Measurements from ENCODE around the gene TYROBP.
"Not testable (repeated sequence)": the region's sequence is repeated elsewhere in the genome, so short reads cannot be mapped to it uniquely, and the experiment has no call there.

Gene TYROBP

DNA sequence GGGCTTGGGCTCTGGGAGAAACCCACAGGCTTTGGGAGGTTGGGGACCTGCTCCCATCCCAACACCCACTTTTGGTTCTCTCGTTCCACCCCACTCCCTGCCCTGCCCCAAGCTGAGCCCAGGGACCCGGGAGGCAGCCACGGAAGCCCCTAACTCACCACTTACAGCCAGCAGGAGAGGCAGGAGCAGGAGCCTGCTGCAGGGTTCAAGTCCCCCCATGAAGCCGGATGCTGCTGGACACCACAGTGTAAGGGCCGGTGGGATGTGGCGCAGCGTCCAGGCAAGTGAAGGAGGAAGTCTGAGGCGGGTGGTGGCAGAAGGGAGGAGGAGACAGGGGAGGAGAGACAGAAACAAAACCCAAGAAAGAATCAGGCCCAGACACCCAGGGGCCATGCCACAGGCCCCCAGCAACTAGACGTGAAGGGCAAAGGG lies at the start of gene TYROBP:
Gene TYROBP, minus strand, starts transcription at position 286 of the 432 bp plus-strand sequence. Its CDS starts 67 bp downstream, at position 219.
- DNase-seq: no peak

DNA sequence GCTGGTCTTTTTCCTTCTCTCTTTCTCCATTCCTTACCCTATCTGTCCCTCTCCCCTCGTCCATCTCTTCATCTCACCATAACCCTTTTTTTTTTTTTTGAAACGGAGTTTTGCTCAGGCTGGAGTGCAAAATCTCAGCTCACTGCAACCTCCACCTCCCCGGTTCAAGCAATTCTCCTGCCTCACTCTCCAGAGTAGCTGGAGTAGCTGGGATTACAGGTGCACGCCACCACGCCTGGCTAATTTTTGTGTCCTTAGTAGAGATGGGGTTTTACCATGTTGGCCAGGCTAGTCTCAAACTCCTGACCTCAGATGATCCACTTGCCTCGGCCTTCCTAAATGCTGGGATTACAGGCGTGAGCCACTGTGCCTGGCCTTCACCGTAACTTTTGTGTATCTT lies 49.3 kb upstream of the TYROBP start:
- not testable (repeated sequence) for DNase-seq

GRCh38 chr19:35955881-35956634 lies 48.0 kb upstream of the TYROBP start:
- no peak for DNase-seq

DNA sequence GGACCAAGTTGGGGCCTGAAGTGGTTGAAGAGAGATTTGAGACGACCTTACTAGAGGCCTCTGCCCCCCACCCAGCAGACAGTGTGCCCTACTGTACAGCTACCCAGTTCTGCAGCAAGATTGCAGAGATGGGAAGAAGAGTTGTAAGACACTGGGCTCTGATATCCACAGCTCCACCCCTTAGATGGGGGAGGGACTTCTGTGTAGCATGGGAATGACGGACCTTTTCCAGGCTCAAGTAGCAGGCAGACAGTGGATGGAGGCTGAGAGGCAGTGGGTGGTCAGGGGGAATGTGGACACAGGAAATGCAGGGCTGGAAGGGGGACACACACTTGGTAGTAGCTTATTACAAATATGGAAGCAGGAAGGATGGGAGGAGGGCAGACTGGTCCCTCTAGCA lies 41.0 kb upstream of the TYROBP start:
- DNase-seq: no peak

- no peak for DNase-seq
Observed at GRCh38 chr19:35946203-35946602, 38.1 kb upstream of the TYROBP start.

GRCh38 chr19:35945121-35945790 lies 37.2 kb upstream of the TYROBP start:
- DNase-seq: no peak

GRCh38 chr19:35944556-35944955 lies 36.5 kb upstream of the TYROBP start:
- no peak for DNase-seq

- no peak for DNase-seq
Observed at GRCh38 chr19:35943321-35944301, 35.5 kb upstream of the TYROBP start.

DNA sequence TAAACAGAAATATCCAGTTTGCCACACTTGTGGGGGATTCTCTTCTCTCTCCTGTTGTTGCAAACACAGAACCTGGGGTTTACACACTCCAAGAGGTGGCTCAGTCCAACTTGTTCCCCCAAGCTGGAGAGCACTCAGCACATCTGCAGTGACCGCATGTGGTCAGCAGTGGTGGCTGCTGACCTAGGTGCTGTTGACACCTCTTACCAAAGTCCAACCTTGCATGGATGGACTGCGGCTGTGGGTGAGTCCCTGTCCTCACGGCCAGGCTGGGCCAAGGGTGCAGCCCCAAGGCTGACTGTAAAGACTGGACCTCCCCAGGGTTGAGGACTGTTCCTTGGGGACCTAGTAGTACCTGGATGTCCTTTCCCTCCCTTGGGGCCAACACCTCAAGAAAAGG lies 34.1 kb upstream of the TYROBP start:
- no peak for DNase-seq

DNA sequence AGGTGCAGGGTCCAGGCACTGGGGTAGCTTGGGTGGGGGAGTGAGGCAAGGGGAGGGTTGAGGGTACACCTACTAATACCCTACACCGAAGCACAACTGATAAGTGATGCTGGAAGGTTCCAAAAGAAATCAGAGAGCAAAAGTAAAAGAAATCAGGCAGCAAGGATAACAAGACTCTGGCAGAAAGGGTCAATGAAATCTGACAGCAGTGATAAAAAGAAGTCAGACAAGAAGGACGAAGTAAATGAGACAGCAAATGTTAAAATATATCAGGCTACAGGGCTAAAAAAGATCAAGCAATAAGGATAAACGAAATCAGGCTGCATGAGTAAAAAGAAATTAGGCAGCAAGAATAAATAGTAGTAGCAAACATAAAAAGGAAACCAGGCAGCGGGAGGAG lies 32.7 kb upstream of the TYROBP start:
- no peak for DNase-seq

GRCh38 chr19:35940078-35940775 lies 32.1 kb upstream of the TYROBP start:
- no peak for DNase-seq

GRCh38 chr19:35939307-35940077 lies 31.4 kb upstream of the TYROBP start:
- DNase-seq: no peak

GRCh38 chr19:35938282-35939224 lies 30.5 kb upstream of the TYROBP start:
- DNase-seq: no peak

DNA sequence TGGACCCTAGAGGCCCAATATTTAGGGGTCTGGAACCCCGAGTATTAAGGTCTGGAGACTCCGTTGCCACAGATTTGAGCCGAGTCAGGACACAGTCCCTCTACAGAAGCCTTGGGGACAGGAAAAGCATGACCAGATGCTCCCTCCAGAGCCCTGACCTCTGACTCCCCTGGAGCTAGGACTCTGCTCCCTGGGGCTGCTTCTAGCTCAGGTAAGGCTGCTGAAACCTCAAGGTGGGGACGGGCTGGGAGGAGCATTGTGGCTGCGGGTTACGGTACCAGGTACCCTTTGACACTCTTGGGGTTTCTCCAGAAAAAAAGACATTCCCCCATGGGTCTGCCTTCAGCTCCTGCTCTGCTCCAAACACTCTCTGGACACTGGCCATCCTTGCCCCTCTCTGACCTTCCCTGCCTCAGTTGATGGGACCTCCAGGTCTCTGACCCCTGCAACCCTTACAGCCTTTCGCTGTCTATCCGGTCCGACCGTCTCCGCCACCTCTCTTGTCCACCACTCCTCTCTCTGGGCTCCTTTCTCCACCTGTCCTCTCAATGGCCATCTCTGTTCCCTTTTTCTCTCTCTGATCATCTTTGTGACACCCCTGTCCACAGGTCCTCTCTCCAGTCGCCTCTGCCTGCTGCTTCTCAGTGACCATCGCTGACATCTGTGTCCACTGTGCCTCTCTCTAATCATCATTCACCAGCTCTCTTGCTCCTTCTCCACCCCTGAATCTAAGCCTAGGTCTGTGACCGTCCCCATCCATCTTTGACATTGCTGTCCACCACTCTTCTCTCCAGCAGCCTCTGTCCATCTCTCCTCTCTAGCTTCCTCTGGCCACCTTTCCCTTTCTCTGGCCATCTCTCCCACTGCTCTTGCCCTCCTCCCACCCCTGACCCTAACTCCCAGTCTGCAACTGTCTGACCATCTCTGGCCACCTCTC lies 29.5 kb upstream of the TYROBP start:
- no peak for DNase-seq

DNA sequence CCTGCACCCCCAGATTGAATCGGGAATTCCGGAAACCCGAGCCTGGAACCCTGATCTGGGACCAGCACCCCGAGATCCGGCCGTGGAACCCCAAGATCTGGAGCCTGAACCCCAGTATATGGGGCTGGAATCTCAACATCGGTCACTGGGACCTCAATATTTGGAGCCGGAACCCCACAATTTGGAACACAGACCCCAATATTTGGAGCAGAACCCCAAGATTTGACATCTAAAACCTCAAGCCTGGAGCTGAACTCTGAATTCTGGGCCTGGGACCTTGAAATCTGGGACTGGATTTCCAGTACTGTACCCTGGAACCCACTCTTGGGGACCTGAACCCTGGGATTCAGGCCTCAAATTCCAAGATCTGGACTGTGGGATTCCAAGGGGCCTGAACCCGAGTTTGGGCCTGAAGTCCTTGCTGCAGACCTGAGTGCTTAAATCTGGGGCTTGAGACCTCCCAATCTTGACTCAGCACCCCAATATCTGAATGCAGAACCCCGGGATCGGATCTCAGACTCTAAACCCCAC lies 28.7 kb upstream of the TYROBP start:
- no peak for DNase-seq

DNA sequence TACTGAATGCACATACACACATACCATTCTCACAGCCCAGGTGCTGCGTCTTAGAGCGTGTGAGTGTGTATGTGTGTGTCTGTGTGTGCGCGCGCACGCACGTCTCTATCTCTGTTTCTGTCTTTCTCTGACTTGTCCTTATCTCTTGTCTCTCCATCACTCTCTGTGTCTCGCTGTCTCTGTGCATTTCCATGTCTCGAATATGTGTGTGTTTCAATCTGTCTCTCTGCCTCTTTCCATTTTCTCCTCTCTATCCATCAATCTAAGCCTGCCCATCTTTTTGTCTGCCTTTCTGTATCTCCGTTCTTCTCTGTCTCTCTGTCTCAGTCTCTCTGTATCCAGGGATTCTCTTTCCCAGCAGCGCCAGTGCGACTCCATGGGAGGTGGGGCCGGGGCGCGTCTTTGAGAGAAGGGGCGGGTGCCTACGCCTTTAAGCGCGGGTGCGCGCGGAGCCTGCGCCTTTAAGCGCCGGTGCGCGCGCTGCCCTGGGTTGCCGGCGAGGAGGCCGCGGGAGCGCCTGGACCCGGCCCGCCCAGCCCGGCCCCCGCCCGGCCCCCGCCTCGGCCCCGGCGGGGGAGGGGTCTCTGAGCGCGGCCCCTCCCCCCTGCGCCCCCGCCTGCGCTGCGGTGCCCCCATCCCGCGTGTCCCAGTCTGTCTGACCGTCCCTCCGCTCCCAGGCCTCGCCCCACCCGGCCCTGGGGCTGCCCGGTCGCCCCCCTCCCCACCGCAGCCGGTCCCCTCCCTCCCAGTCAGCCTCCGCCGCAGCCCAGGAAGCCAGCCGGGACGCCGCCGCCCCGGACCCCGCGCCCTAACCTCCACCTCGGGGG lies 28.0 kb upstream of the TYROBP start, which contains the start of gene LRFN3:
Gene LRFN3, plus strand, starts transcription at position 464 of the 827 bp plus-strand sequence. CDS start 3,052 bp downstream, outside the sequence.
- DNase-seq: peak; percentile 80 to 89

DNA sequence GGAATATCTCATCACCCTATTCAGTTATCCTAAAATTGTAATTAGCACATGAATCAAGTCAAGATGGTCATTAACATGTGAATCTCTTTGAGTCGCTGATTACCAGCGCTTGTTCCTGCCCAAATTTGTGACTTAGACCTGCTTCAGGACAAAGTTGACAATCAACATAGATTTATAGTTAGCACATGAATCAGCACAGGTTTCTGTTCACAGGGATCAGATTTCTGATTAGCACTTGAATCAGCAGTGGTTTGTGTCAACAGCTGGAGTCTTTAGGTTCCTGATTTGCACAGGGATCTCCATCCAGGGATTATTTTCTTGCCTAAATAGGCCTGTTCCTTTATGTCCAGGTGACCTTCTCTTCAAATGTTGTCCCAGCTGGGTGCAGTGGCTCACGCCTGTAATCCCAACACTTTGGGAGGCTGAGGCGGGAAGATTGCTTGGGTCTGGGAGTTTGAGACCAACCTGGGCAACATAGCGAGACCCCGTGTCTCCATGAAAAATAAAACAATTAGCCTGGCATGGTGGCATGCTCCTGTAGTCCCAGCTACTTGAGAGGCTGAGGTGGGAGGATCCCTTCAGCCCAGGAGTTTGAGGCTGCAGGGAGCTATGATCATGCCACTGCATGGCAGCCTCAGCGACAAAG lies 24.3 kb upstream of the TYROBP start:
- no peak for DNase-seq

DNA sequence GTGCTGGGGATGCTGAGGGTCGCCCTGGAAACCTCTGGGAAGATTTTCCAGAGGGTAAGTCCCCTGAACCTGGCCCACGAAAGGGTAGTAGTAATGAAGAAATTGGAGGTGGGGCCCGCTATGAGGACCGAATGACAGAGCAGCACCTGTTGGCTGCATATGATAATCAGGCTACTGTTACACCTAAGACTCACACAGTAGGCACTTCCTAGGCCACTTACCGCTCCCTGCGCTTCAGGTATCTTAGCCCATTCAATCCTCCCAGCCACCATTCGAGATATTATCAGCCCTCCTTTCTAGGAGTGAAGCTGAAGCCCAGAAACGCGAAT lies 23.7 kb upstream of the TYROBP start:
- DNase-seq: no peak
